ENCODE data around the gene TRIM34. TPM values are rescaled to one million over a fixed set of nuclear protein-coding genes. Genes with fewer than 3 reads are reported as not detected.

Gene TRIM34
- total and polyA plus RNA-seq, 10 of the 15 experiments (the other 5 are each of a cell fraction or from before 2014, with no cell fraction given) = 16.7 to 51.4 (median 21.5) TPM

DNA sequence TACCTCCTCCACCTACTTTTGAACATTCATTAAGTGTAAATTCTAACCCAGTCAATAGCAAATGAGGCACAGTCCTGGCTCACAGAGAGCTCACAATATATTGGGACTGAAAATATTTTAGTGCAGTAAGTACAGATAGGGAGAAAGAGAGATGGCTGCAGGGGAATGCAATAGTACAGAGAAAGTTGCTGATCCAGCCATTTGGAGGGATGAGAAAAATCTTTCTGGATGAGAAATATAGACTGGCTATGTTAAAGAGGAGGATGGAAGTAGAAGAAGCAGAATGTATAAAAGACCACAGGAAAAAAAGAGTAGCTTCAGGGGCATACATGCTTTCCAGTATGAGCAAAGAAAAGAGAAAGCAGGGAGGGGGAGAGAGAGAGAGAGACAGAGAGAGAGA lies 47.7 kb upstream of the TRIM34 start:
- RAD21 ChIA-PET (ENCODE audit: unreplicated experiment) = no interaction called here
- BruUV-seq (replicated peaks) = no TSS peak
- SMC1A ChIA-PET (ENCODE audit: uncharacterized antibody, unreplicated experiment) = no interaction called here
- TF ChIP-seq JUND (IDR thresholded peaks at IDR 0.05; ENCODE audit: low read depth, low read length) (no peak), WRNIP1 (IDR thresholded peaks at IDR 0.05; ENCODE audit: borderline replicate concordance, low read depth, low read length) (no peak), MTA3 (IDR thresholded peaks at IDR 0.05; ENCODE audit: borderline replicate concordance, low read length) (no peak), ESRRA (IDR thresholded peaks at IDR 0.05; ENCODE audit: low read length) (no peak), NBN (IDR thresholded peaks at IDR 0.05) (no peak), TCF7 (IDR thresholded peaks at IDR 0.05; ENCODE audit: borderline replicate concordance) (no peak), BMI1 (IDR thresholded peaks at IDR 0.05; ENCODE audit: borderline replicate concordance) (no peak)
- TF ChIP-seq, protein P1, sequence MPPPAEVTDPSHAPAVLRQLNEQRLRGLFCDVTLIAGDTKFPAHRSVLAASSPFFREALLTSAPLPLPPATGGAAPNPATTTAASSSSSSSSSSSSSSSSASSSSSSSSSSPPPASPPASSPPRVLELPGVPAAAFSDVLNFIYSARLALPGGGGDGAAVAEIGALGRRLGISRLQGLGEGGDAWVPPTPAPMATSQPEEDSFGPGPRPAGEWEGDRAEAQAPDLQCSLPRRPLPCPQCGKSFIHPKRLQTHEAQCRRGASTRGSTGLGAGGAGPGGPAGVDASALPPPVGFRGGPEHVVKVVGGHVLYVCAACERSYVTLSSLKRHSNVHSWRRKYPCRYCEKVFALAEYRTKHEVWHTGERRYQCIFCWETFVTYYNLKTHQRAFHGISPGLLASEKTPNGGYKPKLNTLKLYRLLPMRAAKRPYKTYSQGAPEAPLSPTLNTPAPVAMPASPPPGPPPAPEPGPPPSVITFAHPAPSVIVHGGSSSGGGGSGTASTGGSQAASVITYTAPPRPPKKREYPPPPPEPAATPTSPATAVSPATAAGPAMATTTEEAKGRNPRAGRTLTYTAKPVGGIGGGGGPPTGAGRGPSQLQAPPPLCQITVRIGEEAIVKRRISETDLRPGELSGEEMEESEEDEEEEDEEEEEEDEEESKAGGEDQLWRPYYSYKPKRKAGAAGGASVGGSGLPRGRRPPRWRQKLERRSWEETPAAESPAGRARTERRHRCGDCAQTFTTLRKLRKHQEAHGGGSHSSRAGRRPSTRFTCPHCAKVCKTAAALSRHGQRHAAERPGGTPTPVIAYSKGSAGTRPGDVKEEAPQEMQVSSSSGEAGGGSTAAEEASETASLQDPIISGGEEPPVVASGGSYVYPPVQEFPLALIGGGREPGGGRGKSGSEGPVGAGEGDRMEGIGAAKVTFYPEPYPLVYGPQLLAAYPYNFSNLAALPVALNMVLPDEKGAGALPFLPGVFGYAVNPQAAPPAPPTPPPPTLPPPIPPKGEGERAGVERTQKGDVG (CRISPR knock-in tag; IDR thresholded peaks at IDR 0.05) = no peak
- TF ChIP-seq, protein P2, sequence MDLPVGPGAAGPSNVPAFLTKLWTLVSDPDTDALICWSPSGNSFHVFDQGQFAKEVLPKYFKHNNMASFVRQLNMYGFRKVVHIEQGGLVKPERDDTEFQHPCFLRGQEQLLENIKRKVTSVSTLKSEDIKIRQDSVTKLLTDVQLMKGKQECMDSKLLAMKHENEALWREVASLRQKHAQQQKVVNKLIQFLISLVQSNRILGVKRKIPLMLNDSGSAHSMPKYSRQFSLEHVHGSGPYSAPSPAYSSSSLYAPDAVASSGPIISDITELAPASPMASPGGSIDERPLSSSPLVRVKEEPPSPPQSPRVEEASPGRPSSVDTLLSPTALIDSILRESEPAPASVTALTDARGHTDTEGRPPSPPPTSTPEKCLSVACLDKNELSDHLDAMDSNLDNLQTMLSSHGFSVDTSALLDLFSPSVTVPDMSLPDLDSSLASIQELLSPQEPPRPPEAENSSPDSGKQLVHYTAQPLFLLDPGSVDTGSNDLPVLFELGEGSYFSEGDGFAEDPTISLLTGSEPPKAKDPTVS (IDR thresholded peaks at IDR 0.05; ENCODE audit: low read depth, low read length) = no peak
- TF ChIP-seq, protein P3, sequence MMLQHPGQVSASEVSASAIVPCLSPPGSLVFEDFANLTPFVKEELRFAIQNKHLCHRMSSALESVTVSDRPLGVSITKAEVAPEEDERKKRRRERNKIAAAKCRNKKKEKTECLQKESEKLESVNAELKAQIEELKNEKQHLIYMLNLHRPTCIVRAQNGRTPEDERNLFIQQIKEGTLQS (IDR thresholded peaks at IDR 0.05; ENCODE audit: borderline replicate concordance, extremely low read depth, low read depth, low read length) = no peak
- FAIRE-seq (no peak), ATAC-seq (no peak), DNase-seq (ENCODE audit: low read depth, low spot score) (no peak)
- Histone ChIP-seq H3K9ac (ENCODE audit: control insufficient read depth, insufficient read depth, low read length) (no peak overlapping the region), H3K4me1 (ENCODE audit: control insufficient read depth, insufficient read depth, low read length) (no peaks in the 10 kb centered on the region), H3K4me3 (no peak overlapping the region), H2AFZ (ENCODE audit: control insufficient read depth, low read depth, low read length) (no peak overlapping the region), H3K79me2 (ENCODE audit: control insufficient read depth, insufficient read depth, low read length) (no peaks in the 10 kb centered on the region), H3K27ac (ENCODE audit: control insufficient read depth, insufficient read depth) (no peak overlapping the region), H3K36me3 (ENCODE audit: control insufficient read depth in 2 of 2, insufficient read depth in 2 of 2, low read length in 1 of 2) (no peaks in the 10 kb centered on the region), H3K4me2 (ENCODE audit: control insufficient read depth, insufficient read depth) (no peak overlapping the region), H3K9me3 (replicated peaks; ENCODE audit: control insufficient read depth, insufficient read depth, low read length) (no peaks in the 10 kb centered on the region), H3K27me3 (replicated peaks in 1 of 2; ENCODE audit: control insufficient read depth in 2 of 2, insufficient read depth in 2 of 2, low read length in 1 of 2) (no peaks in the 10 kb centered on the region), H4K20me1 (ENCODE audit: control insufficient read depth, insufficient read depth) (no peaks in the 10 kb centered on the region)
- CTCF ChIA-PET = no interaction called here
- intact Hi-C loops (cut with micrococcal nuclease; ENCODE audit: unreplicated experiment) (no loop called here), in situ Hi-C loops (cut with MboI) (no loop called here)
- POLR2A ChIA-PET = no interaction called here
